Neural cell (in vitro differentiated cells): ENCODE measurements around the gene RASD1. TPM values are rescaled to one million over a fixed set of nuclear protein-coding genes. Genes with fewer than 3 reads are reported as not detected.

Experiments
- H2AFZ ChIP-seq: fragments of 200-600, 300-800 bp; sonication (generic), shearing (Covaris generic); 2 replicates; pipeline ENCODE4 v1.6.0; 2014; ENCODE audit warnings: low read depth, mild to moderate bottlenecking, antibody characterized with exemption, low read length, moderate library complexity
- H3F3A ChIP-seq: fragments of 200-600 bp; shearing (Covaris generic); 2 replicates; pipeline ENCODE4 v1.6.1; 2016; ENCODE audit warnings: mild to moderate bottlenecking, moderate library complexity, mixed read lengths, antibody characterized with exemption, low read length; ENCODE audit not compliant: insufficient read depth, poor library complexity, severe bottlenecking
- H3K27ac ChIP-seq: fragments of 200-600, 300-800 bp; sonication (generic), shearing (Covaris generic); 2 replicates; pipeline ENCODE4 v1.5.1; 2014; ENCODE audit warnings: mild to moderate bottlenecking, low read length, moderate library complexity
- H3K27me3 ChIP-seq: fragments of 300-800, 200-600 bp; sonication (generic), shearing (Covaris generic); 2 replicates; pipeline ENCODE4 v1.6.0; 2014; ENCODE audit warnings: mild to moderate bottlenecking, low read depth, low read length, moderate library complexity; ENCODE audit not compliant: insufficient read depth
- H3K36me3 ChIP-seq: fragments of 300-800, 200-600 bp; sonication (generic), shearing (Covaris generic); 2 replicates; pipeline ENCODE4 v1.5.1; 2014; ENCODE audit warnings: mild to moderate bottlenecking, antibody characterized with exemption, low read length, moderate library complexity; ENCODE audit not compliant: insufficient read depth
- H3K4me2 ChIP-seq: fragments of 300-800, 200-600 bp; sonication (generic), shearing (Covaris generic); 2 replicates; pipeline ENCODE4 v1.6.0; 2014; ENCODE audit warnings: mild to moderate bottlenecking, low read length
- H3K4me3 ChIP-seq: fragments of 300-800, 200-600 bp; sonication (generic), shearing (Covaris generic); 2 replicates; pipeline ENCODE4 v1.5.1; 2014; ENCODE audit warnings: mild to moderate bottlenecking, low read length, moderate library complexity
- H3K79me2 ChIP-seq: fragments of 200-600 bp; shearing (Covaris generic); replicated peaks from 2 replicates; pipeline ENCODE4 v1.6.0; 2014; ENCODE audit warnings: mild to moderate bottlenecking, low read length, moderate library complexity; ENCODE audit not compliant: insufficient read depth
- H3K9ac ChIP-seq: fragments of 300-800, 200-600 bp; sonication (generic), shearing (Covaris generic); 2 replicates; pipeline ENCODE4 v1.6.1; 2016; ENCODE audit warnings: mild to moderate bottlenecking, low read length, mixed read lengths
- H3K9me2 ChIP-seq: fragments of 200-600 bp; shearing (Covaris generic); 2 replicates; pipeline ENCODE4 v1.6.1; 2016; ENCODE audit warnings: mild to moderate bottlenecking, low read length, mixed read lengths; ENCODE audit not compliant: insufficient read depth
- H3K9me3 ChIP-seq: fragments of 200-600, 300-800 bp; sonication (generic), shearing (Covaris generic); 2 replicates; pipeline ENCODE4 v1.6.1; 2016; ENCODE audit warnings: mild to moderate bottlenecking, mixed run types, low read length, moderate library complexity, mixed read lengths
- H4K20me1 ChIP-seq: fragments of 200-600 bp; shearing (Covaris generic); 2 replicates; pipeline ENCODE4 v1.6.1; 2016; ENCODE audit warnings: mild to moderate bottlenecking, mixed run types; ENCODE audit not compliant: insufficient read depth
- EP300 ChIP-seq: fragments of 450-650 bp; conservative IDR thresholded peaks from 2 replicates; pipeline ENCODE4 v1.6.1; 2014; ENCODE audit warnings: antibody characterized with exemption, mild to moderate bottlenecking, moderate library complexity; ENCODE audit not compliant: poor library complexity, severe bottlenecking
- EZH2 ChIP-seq: fragments of 200-600, 300-800 bp; shearing (Covaris generic), sonication (generic); IDR thresholded peaks from 2 replicates; pipeline ENCODE4 v1.6.1; 2014; ENCODE audit warnings: antibody characterized with exemption, low read length, borderline replicate concordance, mild to moderate bottlenecking; ENCODE audit not compliant: insufficient read depth, poor library complexity, severe bottlenecking
- MXI1 ChIP-seq: fragments of 450-650 bp; conservative IDR thresholded peaks from 2 replicates; pipeline ENCODE4 v1.6.1; 2014; ENCODE audit warnings: antibody characterized with exemption, mild to moderate bottlenecking; ENCODE audit not compliant: poor library complexity, severe bottlenecking
- POLR2AphosphoS5 ChIP-seq: IDR thresholded peaks from 2 replicates; pipeline ENCODE4 v1.6.1; 2012
- RAD21 ChIP-seq: fragments of 450-650 bp; conservative IDR thresholded peaks from 2 replicates; pipeline ENCODE4 v1.6.1; 2014; ENCODE audit warnings: antibody characterized with exemption, mild to moderate bottlenecking, moderate library complexity
- SMC3 ChIP-seq: fragments of 450-650 bp; conservative IDR thresholded peaks from 2 replicates; pipeline ENCODE4 v1.6.1; 2014; ENCODE audit warnings: antibody characterized with exemption, mild to moderate bottlenecking, moderate library complexity; ENCODE audit not compliant: poor library complexity
- TAF1 ChIP-seq: IDR thresholded peaks from 2 replicates; pipeline ENCODE4 v1.6.1; 2012; ENCODE audit warnings: low read depth
- polyA plus RNA-seq: library from polyadenylated mRNA; depleted of rRNA; stranded (reverse); fragments of >200 nt; gene quantifications from 2 replicates; pipeline ENCODE4 v1.2.3, GENCODE V29; 2014
- TF ChIP-seq, protein P1 (sequence below): IDR thresholded peaks from 2 replicates; pipeline ENCODE4 v1.6.1; 2012; ENCODE audit warnings: borderline replicate concordance
- TF ChIP-seq, protein P2 (sequence below): fragments of 450-650 bp; IDR thresholded peaks from 2 replicates; pipeline ENCODE4 v1.5.1; 2014; ENCODE audit warnings: antibody characterized with exemption, mild to moderate bottlenecking, moderate library complexity; ENCODE audit not compliant: poor library complexity, severe bottlenecking

RASD1 gene
- polyA plus RNA-seq, 1 donor from 2014 or later, result 57.7 TPM

DNA sequence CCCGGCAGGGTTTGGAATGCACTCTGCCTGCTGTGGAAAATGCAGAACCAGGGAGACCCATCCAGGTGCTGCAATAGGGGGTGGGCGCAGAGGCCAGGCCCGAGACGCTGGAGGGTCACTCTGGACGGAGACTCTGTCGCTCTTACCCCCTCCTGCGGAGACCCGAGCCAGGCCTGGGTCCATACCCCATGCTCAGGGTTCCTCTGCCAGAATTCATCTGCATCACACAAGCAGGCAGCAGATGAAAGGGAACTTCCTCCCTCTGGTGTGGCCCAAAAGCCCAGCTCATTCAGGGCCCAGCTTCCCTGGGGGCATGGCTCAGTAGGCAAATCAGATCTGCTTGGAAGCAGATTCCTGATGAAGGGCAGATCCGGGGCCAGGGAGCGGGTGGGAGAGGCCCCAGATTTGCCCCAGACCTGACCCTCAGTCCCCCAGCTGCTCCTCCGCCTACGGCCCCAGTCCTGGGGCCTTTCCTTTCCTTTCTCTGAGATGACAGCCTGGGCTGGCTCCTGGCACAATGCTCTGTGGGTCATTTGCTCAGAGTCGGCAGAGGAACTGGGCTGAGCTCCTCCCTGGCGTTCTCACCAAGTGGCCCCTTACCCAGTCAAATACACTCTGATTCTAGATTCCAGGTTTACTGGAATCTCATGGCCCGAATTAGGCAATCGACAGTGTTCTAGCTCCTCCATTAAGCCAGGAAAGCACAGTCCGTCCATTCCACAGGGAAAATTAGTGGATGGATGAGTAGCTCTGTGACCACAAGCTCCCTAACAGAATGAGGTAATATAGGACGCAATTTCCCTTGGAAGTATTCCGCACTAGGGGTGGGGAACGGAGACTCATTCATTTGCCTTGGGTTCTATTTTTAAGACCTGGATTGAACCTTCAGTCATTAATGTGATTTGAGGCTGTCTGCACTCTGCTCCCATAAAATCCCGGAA is 19.1 kb upstream of the RASD1 start:
- no peaks in the 10 kb centered on the region for H3K9me2 ChIP-seq
- no peak for TF ChIP-seq EP300
- TF ChIP-seq MXI1, result no peak
- TF ChIP-seq SMC3, result no peak
- no peak for TF ChIP-seq TAF1
- TF ChIP-seq, protein P1, sequence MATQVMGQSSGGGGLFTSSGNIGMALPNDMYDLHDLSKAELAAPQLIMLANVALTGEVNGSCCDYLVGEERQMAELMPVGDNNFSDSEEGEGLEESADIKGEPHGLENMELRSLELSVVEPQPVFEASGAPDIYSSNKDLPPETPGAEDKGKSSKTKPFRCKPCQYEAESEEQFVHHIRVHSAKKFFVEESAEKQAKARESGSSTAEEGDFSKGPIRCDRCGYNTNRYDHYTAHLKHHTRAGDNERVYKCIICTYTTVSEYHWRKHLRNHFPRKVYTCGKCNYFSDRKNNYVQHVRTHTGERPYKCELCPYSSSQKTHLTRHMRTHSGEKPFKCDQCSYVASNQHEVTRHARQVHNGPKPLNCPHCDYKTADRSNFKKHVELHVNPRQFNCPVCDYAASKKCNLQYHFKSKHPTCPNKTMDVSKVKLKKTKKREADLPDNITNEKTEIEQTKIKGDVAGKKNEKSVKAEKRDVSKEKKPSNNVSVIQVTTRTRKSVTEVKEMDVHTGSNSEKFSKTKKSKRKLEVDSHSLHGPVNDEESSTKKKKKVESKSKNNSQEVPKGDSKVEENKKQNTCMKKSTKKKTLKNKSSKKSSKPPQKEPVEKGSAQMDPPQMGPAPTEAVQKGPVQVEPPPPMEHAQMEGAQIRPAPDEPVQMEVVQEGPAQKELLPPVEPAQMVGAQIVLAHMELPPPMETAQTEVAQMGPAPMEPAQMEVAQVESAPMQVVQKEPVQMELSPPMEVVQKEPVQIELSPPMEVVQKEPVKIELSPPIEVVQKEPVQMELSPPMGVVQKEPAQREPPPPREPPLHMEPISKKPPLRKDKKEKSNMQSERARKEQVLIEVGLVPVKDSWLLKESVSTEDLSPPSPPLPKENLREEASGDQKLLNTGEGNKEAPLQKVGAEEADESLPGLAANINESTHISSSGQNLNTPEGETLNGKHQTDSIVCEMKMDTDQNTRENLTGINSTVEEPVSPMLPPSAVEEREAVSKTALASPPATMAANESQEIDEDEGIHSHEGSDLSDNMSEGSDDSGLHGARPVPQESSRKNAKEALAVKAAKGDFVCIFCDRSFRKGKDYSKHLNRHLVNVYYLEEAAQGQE, result no peak
- no peak for TF ChIP-seq EZH2
- TF ChIP-seq RAD21, result no peak
- TF ChIP-seq, protein P2, sequence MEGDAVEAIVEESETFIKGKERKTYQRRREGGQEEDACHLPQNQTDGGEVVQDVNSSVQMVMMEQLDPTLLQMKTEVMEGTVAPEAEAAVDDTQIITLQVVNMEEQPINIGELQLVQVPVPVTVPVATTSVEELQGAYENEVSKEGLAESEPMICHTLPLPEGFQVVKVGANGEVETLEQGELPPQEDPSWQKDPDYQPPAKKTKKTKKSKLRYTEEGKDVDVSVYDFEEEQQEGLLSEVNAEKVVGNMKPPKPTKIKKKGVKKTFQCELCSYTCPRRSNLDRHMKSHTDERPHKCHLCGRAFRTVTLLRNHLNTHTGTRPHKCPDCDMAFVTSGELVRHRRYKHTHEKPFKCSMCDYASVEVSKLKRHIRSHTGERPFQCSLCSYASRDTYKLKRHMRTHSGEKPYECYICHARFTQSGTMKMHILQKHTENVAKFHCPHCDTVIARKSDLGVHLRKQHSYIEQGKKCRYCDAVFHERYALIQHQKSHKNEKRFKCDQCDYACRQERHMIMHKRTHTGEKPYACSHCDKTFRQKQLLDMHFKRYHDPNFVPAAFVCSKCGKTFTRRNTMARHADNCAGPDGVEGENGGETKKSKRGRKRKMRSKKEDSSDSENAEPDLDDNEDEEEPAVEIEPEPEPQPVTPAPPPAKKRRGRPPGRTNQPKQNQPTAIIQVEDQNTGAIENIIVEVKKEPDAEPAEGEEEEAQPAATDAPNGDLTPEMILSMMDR, result no peak
- no peak for TF ChIP-seq POLR2AphosphoS5
- no peak overlapping the region for H3K4me3 ChIP-seq
- H4K20me1 ChIP-seq, result no peaks in the 10 kb centered on the region
- no peaks in the 10 kb centered on the region for H3K79me2 ChIP-seq
- no peak overlapping the region for H3K27ac ChIP-seq
- no peak overlapping the region for H2AFZ ChIP-seq
- no peak overlapping the region for H3K4me2 ChIP-seq
- H3F3A ChIP-seq, result no peaks in the 10 kb centered on the region
- H3K36me3 ChIP-seq, result no peaks in the 10 kb centered on the region
- no peak overlapping the region for H3K9ac ChIP-seq
- no peaks in the 10 kb centered on the region for H3K9me3 ChIP-seq
- H3K27me3 ChIP-seq, result no peaks in the 10 kb centered on the region

DNA sequence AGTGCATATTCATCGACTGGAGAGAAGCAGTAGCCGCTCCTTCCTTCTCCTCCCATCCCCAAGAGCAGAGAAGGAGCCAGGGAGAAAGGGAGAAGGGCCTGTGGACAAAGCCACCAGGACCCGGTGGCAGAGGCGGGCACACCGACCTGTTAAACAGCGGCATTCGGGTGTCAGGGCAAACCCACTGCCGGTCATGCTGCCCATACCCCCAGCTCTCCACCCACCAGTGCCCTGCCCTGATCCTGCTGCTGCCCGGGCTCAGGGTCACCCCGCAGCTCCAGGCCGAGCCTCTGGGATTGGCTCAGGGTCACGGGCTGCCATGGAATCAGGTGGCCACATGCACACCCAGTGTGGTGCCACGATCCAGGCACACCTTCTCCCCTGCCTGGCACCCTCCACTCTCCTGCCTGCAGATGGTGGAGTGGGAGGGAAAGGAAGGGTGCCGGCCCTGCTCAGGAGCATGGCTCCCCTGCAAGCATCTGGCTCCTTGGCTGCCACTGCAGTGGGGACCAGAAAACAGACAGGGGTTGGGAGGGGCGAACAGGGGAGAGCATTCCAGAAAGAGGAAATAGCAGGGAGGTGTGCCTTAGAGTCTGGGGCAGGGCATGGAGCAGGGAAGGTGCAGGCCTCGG is 18.3 kb upstream of the RASD1 start:
- H3K4me3 ChIP-seq, result no peak overlapping the region
- no peak overlapping the region for H3K9ac ChIP-seq
- no peaks in the 10 kb centered on the region for H3K27me3 ChIP-seq
- TF ChIP-seq, protein P2, result no peak
- no peak for TF ChIP-seq RAD21
- TF ChIP-seq EZH2, result no peak
- TF ChIP-seq, protein P1, result no peak
- no peak for TF ChIP-seq TAF1
- no peak for TF ChIP-seq MXI1
- no peak for TF ChIP-seq EP300
- no peak for TF ChIP-seq SMC3
- no peaks in the 10 kb centered on the region for H3F3A ChIP-seq
- H2AFZ ChIP-seq, result no peak overlapping the region
- no peak overlapping the region for H3K27ac ChIP-seq
- no peaks in the 10 kb centered on the region for H4K20me1 ChIP-seq
- H3K9me3 ChIP-seq, result no peaks in the 10 kb centered on the region
- H3K9me2 ChIP-seq, result no peaks in the 10 kb centered on the region
- no peaks in the 10 kb centered on the region for H3K79me2 ChIP-seq
- H3K36me3 ChIP-seq, result no peaks in the 10 kb centered on the region
- no peak overlapping the region for H3K4me2 ChIP-seq
